AG04449 (cell line): ENCODE results near the gene ATAD2B.

Source experiments
- CTCF ChIA-PET: fragments of 350-600 bp; formaldehyde crosslinking; extraction: SDS; loops from one replicate; lab custom pipeline; 2021; ENCODE audit warnings: antibody characterized with exemption; lab: Yijun Ruan, JAX
- POLR2A ChIA-PET: fragments of 400-600, 350-600 bp; formaldehyde crosslinking; extraction: SDS; loops from one replicate; lab custom pipeline; 2020; ENCODE audit warnings: antibody characterized with exemption, inconsistent platforms; lab: Yijun Ruan, JAX
- DNase-seq: peaks from one replicate; pipeline ENCODE4 v3.0.0-alpha.2; 2010; ENCODE audit warnings: low read depth, low spot score
- H3K4me3 ChIP-seq: 2 replicates; pipeline ENCODE4 v1.5.1; 2011; ENCODE audit warnings: low read depth, mild to moderate bottlenecking, control low read depth, low read length
- TF ChIP-seq, protein P1 (sequence below): IDR thresholded peaks from one replicate; pipeline ENCODE4 v1.5.1; 2011; ENCODE audit warnings: mild to moderate bottlenecking, moderate library complexity, low read length, control low read depth, inconsistent platforms; ENCODE audit not compliant: insufficient read depth; ENCODE audit errors: missing control alignments

The ATAD2B gene

DNA sequence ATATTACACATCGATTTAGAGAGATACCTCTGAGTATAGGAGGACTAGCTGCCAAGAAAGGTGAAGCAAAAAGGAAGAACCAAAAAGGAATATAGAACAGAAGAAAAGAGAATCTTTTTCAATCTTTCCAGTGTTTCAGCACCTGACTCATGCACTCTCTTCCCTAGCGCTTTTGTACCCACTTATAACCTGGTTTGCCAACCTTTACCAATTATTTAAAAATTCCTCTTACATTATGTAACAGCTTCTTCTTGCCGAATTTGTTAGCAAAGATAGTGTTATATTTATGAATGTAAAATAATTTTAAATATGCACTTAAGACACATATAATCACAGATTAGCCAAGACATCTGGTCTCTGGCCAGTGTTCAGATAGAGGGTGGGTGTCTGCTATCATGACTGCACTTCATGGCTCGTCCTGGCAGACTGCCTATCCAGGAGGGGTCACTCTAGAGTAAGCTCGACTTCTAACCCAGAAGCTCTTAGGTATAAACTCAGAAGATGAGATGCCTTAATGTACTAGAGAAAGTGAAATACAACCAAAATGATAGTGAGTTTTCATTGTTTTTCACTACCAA, 122.9 kb downstream of the ATAD2B start:
- TF ChIP-seq, protein P1, sequence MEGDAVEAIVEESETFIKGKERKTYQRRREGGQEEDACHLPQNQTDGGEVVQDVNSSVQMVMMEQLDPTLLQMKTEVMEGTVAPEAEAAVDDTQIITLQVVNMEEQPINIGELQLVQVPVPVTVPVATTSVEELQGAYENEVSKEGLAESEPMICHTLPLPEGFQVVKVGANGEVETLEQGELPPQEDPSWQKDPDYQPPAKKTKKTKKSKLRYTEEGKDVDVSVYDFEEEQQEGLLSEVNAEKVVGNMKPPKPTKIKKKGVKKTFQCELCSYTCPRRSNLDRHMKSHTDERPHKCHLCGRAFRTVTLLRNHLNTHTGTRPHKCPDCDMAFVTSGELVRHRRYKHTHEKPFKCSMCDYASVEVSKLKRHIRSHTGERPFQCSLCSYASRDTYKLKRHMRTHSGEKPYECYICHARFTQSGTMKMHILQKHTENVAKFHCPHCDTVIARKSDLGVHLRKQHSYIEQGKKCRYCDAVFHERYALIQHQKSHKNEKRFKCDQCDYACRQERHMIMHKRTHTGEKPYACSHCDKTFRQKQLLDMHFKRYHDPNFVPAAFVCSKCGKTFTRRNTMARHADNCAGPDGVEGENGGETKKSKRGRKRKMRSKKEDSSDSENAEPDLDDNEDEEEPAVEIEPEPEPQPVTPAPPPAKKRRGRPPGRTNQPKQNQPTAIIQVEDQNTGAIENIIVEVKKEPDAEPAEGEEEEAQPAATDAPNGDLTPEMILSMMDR: no peak
- no peak for DNase-seq
- POLR2A ChIA-PET: no interaction called here
- CTCF ChIA-PET: interaction anchor here (0.9 to 2.1 kb wide), 5 partner anchors 13 to 123 kb away, joined by 3 to 8 read pairs (median 3); partner anchors contain the start of gene ATAD2B
- no peak overlapping the region for H3K4me3 ChIP-seq

DNA sequence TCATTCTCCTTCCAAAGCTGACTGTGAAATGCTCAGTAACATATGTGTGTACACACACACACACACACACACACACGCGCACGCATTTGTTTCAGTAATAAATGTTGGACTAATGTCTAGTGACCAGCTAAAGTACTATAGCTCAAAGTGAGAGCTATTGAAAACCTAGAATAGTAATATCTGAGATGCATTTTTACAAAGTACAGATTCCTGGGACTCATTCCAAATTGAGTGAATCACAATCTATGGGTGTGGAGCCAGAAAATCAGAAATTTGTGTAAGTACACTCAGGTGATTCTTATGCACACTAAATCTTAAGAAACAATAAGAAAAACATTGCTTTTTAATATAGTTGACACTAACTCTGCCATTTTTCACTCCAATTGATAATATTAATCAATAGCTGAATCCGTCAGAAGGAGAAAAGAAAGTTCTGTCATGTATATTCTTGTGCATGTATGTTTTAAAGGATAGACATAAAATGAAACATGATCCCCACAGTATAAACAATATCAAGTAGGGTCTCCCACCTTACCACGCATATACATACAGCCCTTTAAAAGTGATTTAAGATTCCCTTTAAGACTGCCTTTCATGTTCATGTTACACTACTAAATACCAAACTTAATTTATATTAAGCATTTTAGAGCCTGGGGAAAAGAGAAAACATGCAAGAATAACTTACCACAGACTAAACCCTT, 123.5 kb downstream of the ATAD2B start:
- ChIA-PET CTCF (interaction anchor here (1.1 to 2.1 kb wide), 4 partner anchors 13 to 123 kb away, joined by 3 to 8 read pairs (median 3); partner anchors contain the start of gene ATAD2B), POLR2A (no interaction called here)
- no peak for DNase-seq
- TF ChIP-seq, protein P1: no peak
- H3K4me3 ChIP-seq: no peak overlapping the region

DNA sequence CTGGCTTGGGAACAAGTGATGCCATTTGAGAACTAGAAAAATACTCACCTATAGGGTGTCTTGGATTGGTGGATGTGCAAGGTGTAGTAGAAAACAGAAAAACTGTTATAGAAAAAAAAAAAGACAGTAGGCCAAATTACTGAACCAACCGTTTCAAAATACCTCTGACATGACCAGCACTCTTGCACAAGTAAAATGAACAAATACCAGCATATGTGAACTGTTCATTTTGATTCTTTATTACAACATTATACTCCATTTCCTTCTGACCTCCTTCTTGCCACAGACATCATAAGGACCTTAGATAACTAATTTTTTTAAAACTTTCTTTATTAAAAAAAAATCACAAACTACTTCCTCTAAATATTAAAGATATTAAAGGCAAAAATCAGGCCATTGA, 125.5 kb downstream of the ATAD2B start:
- no peak overlapping the region for H3K4me3 ChIP-seq
- POLR2A ChIA-PET: no interaction called here
- TF ChIP-seq, protein P1: no peak
- peak; percentile 40 for DNase-seq
- CTCF ChIA-PET: no interaction called here

DNA sequence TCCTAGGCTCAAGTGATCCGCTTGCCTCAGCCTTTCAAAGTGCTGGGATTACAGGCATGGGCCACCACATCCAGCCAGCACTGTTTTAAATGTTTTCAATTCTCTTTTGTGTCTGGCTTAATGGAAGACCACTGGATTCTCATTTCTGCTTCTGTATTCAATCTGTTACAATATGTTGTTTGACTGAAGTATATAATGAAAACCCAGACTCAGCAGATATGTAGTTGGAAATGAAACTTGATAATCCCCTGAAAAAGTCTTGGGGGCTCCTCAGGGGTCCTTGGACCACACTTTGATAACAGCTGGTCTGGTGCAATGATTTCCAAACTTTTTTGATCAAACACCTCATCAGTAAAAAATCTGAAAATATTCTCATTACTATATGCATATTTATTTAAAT, 132.7 kb downstream of the ATAD2B start:
- TF ChIP-seq, protein P1: no peak
- ChIA-PET CTCF (no interaction called here), POLR2A (no interaction called here)
- H3K4me3 ChIP-seq: no peak overlapping the region
- no peak for DNase-seq

DNA sequence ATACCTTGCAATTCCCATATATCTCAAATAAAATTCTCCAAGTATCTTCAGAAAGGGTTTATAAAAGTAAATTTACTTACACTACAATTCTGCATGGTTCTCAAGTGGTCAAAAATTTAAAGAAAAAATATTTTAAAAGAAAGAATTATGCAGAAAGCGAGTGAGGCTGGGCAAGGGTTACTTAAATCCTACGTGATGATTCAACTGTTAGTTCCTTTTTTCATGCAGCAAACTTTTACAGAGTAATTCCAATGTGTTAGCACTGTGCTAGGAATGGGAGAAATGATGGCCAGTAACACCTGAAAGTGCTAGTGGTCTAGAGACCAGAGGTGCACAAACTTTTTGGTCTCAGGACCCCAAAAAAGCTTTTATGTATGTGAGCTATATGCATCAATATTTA, 133.4 kb downstream of the ATAD2B start:
- no peak for DNase-seq
- ChIA-PET POLR2A (no interaction called here), CTCF (no interaction called here)
- H3K4me3 ChIP-seq: no peak overlapping the region
- TF ChIP-seq, protein P1: no peak

DNA sequence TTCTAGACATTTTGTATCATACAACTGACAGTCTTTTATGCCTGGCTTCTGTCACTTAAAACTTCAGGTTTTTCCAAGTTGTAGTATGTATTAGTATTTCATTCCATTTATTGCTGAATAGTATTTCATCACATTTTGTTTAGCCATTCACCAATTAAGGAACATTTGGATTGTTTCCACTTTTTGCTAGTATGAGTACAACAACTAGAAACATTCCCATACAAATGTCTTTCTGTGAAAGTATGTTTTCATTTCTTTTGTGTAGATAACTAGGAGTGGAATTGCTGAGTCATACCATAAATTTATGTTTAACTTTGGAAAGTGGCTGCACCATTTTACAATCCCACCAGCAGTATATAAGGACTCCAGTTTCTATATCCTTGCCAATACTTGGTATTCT, 135.9 kb downstream of the ATAD2B start:
- H3K4me3 ChIP-seq: no peak overlapping the region
- TF ChIP-seq, protein P1: no peak
- POLR2A ChIA-PET: no interaction called here
- peak; percentile 79 for DNase-seq
- CTCF ChIA-PET: no interaction called here
